Loucy (cell line): Measurements from ENCODE around the gene CLEC16A.

ENCODE experiments used
- H2AFZ ChIP-seq: fragments of 200-600 bp; sonication (generic); 2 replicates; pipeline ENCODE4 v1.6.0; 2016; ENCODE audit warnings: antibody characterized with exemption, mild to moderate bottlenecking, low read length, moderate library complexity
- H3F3A ChIP-seq: fragments of 200-600 bp; 2 replicates; pipeline ENCODE4 v1.6.0; 2016; ENCODE audit warnings: antibody characterized with exemption, low read depth, mild to moderate bottlenecking
- H3K27me3 ChIP-seq: fragments of 200-600 bp; sonication (generic); 2 replicates; pipeline ENCODE4 v1.6.1; 2014; ENCODE audit warnings: low read length, mild to moderate bottlenecking; ENCODE audit not compliant: insufficient read depth, poor library complexity, severe bottlenecking
- H3K36me3 ChIP-seq: fragments of 200-600 bp; sonication (generic); 2 replicates; pipeline ENCODE4 v1.6.1; 2016; ENCODE audit warnings: low read length; ENCODE audit not compliant: insufficient read depth
- H3K4me1 ChIP-seq: fragments of 200-600 bp; sonication (generic); 2 replicates; pipeline ENCODE4 v1.5.1; 2014; ENCODE audit warnings: low read length, mild to moderate bottlenecking; ENCODE audit not compliant: insufficient read depth, poor library complexity, severe bottlenecking
- H3K4me2 ChIP-seq: fragments of 200-600 bp; sonication (generic); 2 replicates; pipeline ENCODE4 v1.6.0; 2014; ENCODE audit warnings: antibody characterized with exemption, low read length, low read depth, mild to moderate bottlenecking; ENCODE audit not compliant: poor library complexity, severe bottlenecking
- H3K4me3 ChIP-seq: fragments of 200-600 bp; sonication (generic); 2 replicates; pipeline ENCODE4 v1.5.1; 2014; ENCODE audit warnings: low read length, mild to moderate bottlenecking, mixed read lengths; ENCODE audit not compliant: poor library complexity, severe bottlenecking
- H3K79me2 ChIP-seq: fragments of 200-600 bp; sonication (generic); 2 replicates; pipeline ENCODE4 v1.6.1; 2014; ENCODE audit warnings: low read length; ENCODE audit not compliant: insufficient read depth
- H3K9ac ChIP-seq: fragments of 200-600 bp; sonication (generic); 2 replicates; pipeline ENCODE4 v1.6.0; 2014; ENCODE audit warnings: mild to moderate bottlenecking, low read depth, low read length, moderate library complexity; ENCODE audit not compliant: poor library complexity, severe bottlenecking
- H3K9me2 ChIP-seq: fragments of 200-600 bp; sonication (generic); replicated peaks from 2 replicates; pipeline ENCODE4 v1.6.1; 2016; ENCODE audit warnings: low read depth, low read length, mixed read lengths
- H3K9me3 ChIP-seq: fragments of 200-600 bp; sonication (generic); 2 replicates; pipeline ENCODE4 v1.6.1; 2014; ENCODE audit warnings: mild to moderate bottlenecking, antibody characterized with exemption, low read length, low read depth; ENCODE audit not compliant: insufficient read depth
- H4K20me1 ChIP-seq: fragments of 200-600 bp; sonication (generic); 2 replicates; pipeline ENCODE4 v1.6.0; 2014; ENCODE audit warnings: antibody characterized with exemption, low read length, mild to moderate bottlenecking; ENCODE audit not compliant: insufficient read depth, poor library complexity, severe bottlenecking
- EZH2phosphoT487 ChIP-seq: fragments of 200-600 bp; IDR thresholded peaks from 2 replicates; pipeline ENCODE4 v1.6.1; 2018; ENCODE audit warnings: antibody characterized with exemption, mild to moderate bottlenecking, moderate library complexity, borderline replicate concordance
- TF ChIP-seq, protein P1 (sequence below): fragments of 200-600 bp; sonication (generic); conservative IDR thresholded peaks from 2 replicates; pipeline ENCODE4 v1.5.1; 2014; ENCODE audit warnings: mild to moderate bottlenecking, antibody characterized with exemption, low read length

Gene CLEC16A

GRCh38 chr16:11205754-11206581 lies 261.6 kb downstream of the CLEC16A start:
- Histone ChIP-seq H4K20me1 (no peaks in the 10 kb centered on the region), H3K9me3 (no peaks in the 10 kb centered on the region), H3K79me2 (no peaks in the 10 kb centered on the region), H2AFZ (no peak overlapping the region), H3K36me3 (no peaks in the 10 kb centered on the region), H3K4me2 (no peak overlapping the region), H3K9ac (no peak overlapping the region), H3K4me1 (peaks cover 15% of the 10 kb centered on the region), H3K4me3 (no peak overlapping the region), H3K27me3 (no peaks in the 10 kb centered on the region), H3F3A (no peaks in the 10 kb centered on the region), H3K9me2 (no peaks in the 10 kb centered on the region)
- no peak for TF ChIP-seq EZH2phosphoT487
- TF ChIP-seq, protein P1, sequence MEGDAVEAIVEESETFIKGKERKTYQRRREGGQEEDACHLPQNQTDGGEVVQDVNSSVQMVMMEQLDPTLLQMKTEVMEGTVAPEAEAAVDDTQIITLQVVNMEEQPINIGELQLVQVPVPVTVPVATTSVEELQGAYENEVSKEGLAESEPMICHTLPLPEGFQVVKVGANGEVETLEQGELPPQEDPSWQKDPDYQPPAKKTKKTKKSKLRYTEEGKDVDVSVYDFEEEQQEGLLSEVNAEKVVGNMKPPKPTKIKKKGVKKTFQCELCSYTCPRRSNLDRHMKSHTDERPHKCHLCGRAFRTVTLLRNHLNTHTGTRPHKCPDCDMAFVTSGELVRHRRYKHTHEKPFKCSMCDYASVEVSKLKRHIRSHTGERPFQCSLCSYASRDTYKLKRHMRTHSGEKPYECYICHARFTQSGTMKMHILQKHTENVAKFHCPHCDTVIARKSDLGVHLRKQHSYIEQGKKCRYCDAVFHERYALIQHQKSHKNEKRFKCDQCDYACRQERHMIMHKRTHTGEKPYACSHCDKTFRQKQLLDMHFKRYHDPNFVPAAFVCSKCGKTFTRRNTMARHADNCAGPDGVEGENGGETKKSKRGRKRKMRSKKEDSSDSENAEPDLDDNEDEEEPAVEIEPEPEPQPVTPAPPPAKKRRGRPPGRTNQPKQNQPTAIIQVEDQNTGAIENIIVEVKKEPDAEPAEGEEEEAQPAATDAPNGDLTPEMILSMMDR: no peak

DNA sequence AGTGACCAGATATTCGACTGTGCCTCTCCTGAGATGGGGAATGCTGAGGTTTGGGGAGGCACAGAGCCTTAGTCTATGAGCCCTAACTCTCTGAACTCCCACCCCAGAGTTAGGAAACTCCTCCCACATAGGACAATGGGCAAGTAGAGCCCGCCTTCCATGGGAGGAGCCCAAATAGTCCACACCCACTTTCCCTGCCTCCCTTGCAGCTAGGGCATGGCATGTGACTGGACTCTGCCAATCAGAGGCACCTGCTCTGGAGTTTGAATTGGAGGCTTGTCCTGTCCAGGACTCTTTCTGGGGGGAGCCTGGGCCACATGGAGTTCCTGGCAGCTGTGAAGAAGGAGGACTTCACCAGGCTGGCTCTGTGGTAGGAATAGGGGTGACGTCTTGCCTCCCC lies 263.3 kb downstream of the CLEC16A start:
- H3F3A ChIP-seq: no peaks in the 10 kb centered on the region
- no peak overlapping the region for H3K4me3 ChIP-seq
- no peaks in the 10 kb centered on the region for H3K9me2 ChIP-seq
- no peaks in the 10 kb centered on the region for H3K36me3 ChIP-seq
- peaks cover 3% of the 10 kb centered on the region for H3K4me1 ChIP-seq
- H3K9ac ChIP-seq: no peak overlapping the region
- TF ChIP-seq, protein P1: no peak
- no peak for TF ChIP-seq EZH2phosphoT487
- H2AFZ ChIP-seq: no peak overlapping the region
- no peaks in the 10 kb centered on the region for H4K20me1 ChIP-seq
- no peak overlapping the region for H3K4me2 ChIP-seq
- no peaks in the 10 kb centered on the region for H3K79me2 ChIP-seq
- H3K9me3 ChIP-seq: no peaks in the 10 kb centered on the region
- no peaks in the 10 kb centered on the region for H3K27me3 ChIP-seq

DNA sequence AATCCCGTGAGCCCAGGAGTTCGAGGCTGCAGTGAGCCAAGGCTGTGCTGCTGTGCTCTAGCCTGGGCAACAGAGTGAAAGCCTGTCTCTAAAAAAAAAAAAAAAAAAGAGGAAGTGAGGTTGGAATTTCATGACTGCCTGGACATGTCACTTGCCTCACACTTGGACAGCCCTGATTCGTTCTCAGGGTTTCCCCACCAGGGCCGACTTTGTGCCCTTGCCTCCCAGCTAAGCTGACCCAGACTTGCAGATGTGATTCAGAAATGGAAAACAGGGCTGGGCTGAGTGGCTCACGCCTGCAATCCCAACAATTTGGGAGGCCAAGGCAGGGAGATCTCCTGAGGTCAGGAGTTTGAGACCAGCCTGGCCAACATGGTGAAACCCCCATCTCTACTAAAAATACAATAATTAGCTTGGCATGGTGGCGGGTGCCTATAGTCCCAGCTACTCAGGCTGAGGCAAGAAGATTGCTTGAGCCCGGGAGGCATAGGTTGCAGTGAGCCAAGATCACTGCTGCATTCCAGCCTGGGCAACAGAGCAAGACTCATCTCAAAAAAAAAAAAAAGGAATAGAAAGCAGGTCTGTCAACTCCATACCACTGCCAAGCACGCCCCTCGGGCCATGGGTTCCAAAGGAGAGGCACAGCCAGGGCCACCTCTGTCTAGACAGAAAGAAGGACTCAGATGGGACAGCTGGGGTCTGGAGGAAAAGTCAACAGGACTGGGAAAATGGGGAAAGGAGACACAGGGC lies 264.7 kb downstream of the CLEC16A start:
- Histone ChIP-seq H3K4me2 (no peak overlapping the region), H3K9ac (no peak overlapping the region), H2AFZ (no peak overlapping the region)

More for the DNA sequence above, 264.7 kb downstream of the CLEC16A start:
- Histone ChIP-seq H3K9me3 (no peaks in the 10 kb centered on the region), H3K9me2 (no peaks in the 10 kb centered on the region), H3F3A (no peaks in the 10 kb centered on the region), H3K79me2 (no peaks in the 10 kb centered on the region), H3K27me3 (no peaks in the 10 kb centered on the region), H4K20me1 (no peaks in the 10 kb centered on the region), H3K4me3 (no peak overlapping the region), H3K36me3 (no peaks in the 10 kb centered on the region), H3K4me1 (no peaks in the 10 kb centered on the region)
- TF ChIP-seq, protein P1: no peak
- TF ChIP-seq EZH2phosphoT487: no peak
